DOHH2 (cell line): ENCODE results near the gene PRR30.

ENCODE experiments used
- CTCF ChIP-seq: fragments of 200-600 bp; sonication (generic); IDR thresholded peaks from one replicate; pipeline ENCODE4 v1.5.1; 2014; ENCODE audit warnings: antibody characterized with exemption, mild to moderate bottlenecking, low read depth, low read length; ENCODE audit not compliant: poor library complexity, severe bottlenecking
- EZH2phosphoT487 ChIP-seq: fragments of 200-600 bp; sonication (generic); IDR thresholded peaks from 2 replicates; pipeline ENCODE4 v1.6.1; 2017; ENCODE audit warnings: borderline replicate concordance, mild to moderate bottlenecking, antibody characterized with exemption, low read length, moderate library complexity, mixed read lengths

GRCh38 chr2:27174638-27175037 is 35.4 kb upstream of the PRR30 start:
- TF ChIP-seq CTCF: no peak
- no peak for TF ChIP-seq EZH2phosphoT487
